ENCODE results near the gene MIF. TPM values are rescaled to one million over a fixed set of nuclear protein-coding genes. Genes with fewer than 3 reads are reported as not detected.
A peak's percentile ranks its signal among the peaks of the same experiment; 100 is the strongest.

Gene MIF
- total RNA-seq, 1 experiment from 2014 or later: 762 TPM

GRCh38 chr22:23884140-23884539 is 10.0 kb upstream of the MIF start:
- BruUV-seq (replicated peaks): no TSS peak
- intact Hi-C loops (cut with micrococcal nuclease; ENCODE audit: unreplicated experiment): no loop called here
- Mint-ChIP-seq H3K27me3 (ENCODE audit: insufficient read depth, unreplicated experiment) (no peaks in the 10 kb centered on the region), H3K4me3 (ENCODE audit: unreplicated experiment) (no peak overlapping the region), H3K36me3 (ENCODE audit: insufficient read depth, unreplicated experiment) (peaks cover 11% of the 10 kb centered on the region), H3K9me3 (ENCODE audit: unreplicated experiment) (no peaks in the 10 kb centered on the region), H3K27ac (ENCODE audit: unreplicated experiment) (no peak overlapping the region), H3K4me1 (ENCODE audit: low read depth, unreplicated experiment) (no peaks in the 10 kb centered on the region)
- ChIA-PET POLR2A (no interaction called here), CTCF (interaction anchor here (2.0 kb wide), 1 partner anchor 10 kb away, joined by 5 read pairs; the partner anchor contains the start of gene MIF)
- H3K36me3 ChIP-seq (ENCODE audit: control insufficient read depth, insufficient read depth, low read length): no peaks in the 10 kb centered on the region
- no peaks in the 10 kb centered on the region for H3K9me3 ChIP-seq
- DNase-seq: no peak
- H3K4me3 ChIP-seq (ENCODE audit: low read depth, low read length): no peak overlapping the region
- no peaks in the 10 kb centered on the region; the same call in 1 of the 2 replicates for H3K4me1 ChIP-seq
- H3K27me3 ChIP-seq (replicated peaks; ENCODE audit: control insufficient read depth, insufficient read depth, low read length): no peaks in the 10 kb centered on the region
- TF ChIP-seq CTCF (IDR thresholded peaks at IDR 0.05; ENCODE audit: insufficient read depth in 1 of 2, low read depth in 1 of 2, low read length in 1 of 2, severe bottlenecking in 1 of 2, unreplicated experiment in 1 of 2): no peak

- intact Hi-C loops (cut with micrococcal nuclease; ENCODE audit: unreplicated experiment): loop anchor here (5.0 kb wide), 1 partner anchor 68 kb away; no protein-coding TSS in a partner anchor
- no peaks in the 10 kb centered on the region for H3K27me3 ChIP-seq (replicated peaks; ENCODE audit: control insufficient read depth, insufficient read depth, low read length)
- Mint-ChIP-seq H3K4me1 (ENCODE audit: low read depth, unreplicated experiment) (peaks cover 13% of the 10 kb centered on the region), H3K27ac (ENCODE audit: unreplicated experiment) (peak overlapping the region; percentile 69), H3K4me3 (ENCODE audit: unreplicated experiment) (no peak overlapping the region), H3K36me3 (ENCODE audit: insufficient read depth, unreplicated experiment) (peaks cover 5% of the 10 kb centered on the region), H3K9me3 (ENCODE audit: unreplicated experiment) (no peaks in the 10 kb centered on the region), H3K27me3 (ENCODE audit: insufficient read depth, unreplicated experiment) (no peaks in the 10 kb centered on the region)
- TF ChIP-seq CTCF (IDR thresholded peaks at IDR 0.05; ENCODE audit: insufficient read depth in 1 of 2, low read depth in 1 of 2, low read length in 1 of 2, severe bottlenecking in 1 of 2, unreplicated experiment in 1 of 2): peak; percentile 32 to 48
- peak in 1 of 2 experiments; percentile 44 for DNase-seq
- no TSS peak for BruUV-seq (replicated peaks)
- H3K4me3 ChIP-seq (ENCODE audit: low read depth, low read length): no peak overlapping the region
- no peaks in the 10 kb centered on the region for H3K9me3 ChIP-seq
- H3K4me1 ChIP-seq: peaks cover 11% of the 10 kb centered on the region
- H3K36me3 ChIP-seq (ENCODE audit: control insufficient read depth, insufficient read depth, low read length): no peaks in the 10 kb centered on the region
- POLR2A ChIA-PET: interaction anchor here (0.5 to 0.8 kb wide), 3 partner anchors 31 to 151 kb away, joined by 3 to 6 read pairs (median 3); partner anchors contain the start of gene SLC2A11
- CTCF ChIA-PET: interaction anchor here (0.6 to 1.4 kb wide), 10 partner anchors 23 to 353 kb away, joined by 3 to 12 read pairs (median 6); partner anchors contain the start of genes SLC2A11 and ZNF70
Observed at GRCh38 chr22:23888615-23889401, 5.4 kb upstream of the MIF start.

- intact Hi-C loops (cut with micrococcal nuclease; ENCODE audit: unreplicated experiment): loop anchor here (5.0 kb wide), 2 partner anchors 32 to 68 kb away; partner anchors contain the start of gene SLC2A11
Observed at GRCh38 chr22:23889620-23890019, 4.6 kb upstream of the MIF start.

More at GRCh38 chr22:23889620-23890019, 4.6 kb upstream of the MIF start:
- ChIA-PET POLR2A (interaction anchor here (0.5 kb wide), 1 partner anchor 153 kb away, joined by 3 read pairs; no protein-coding TSS in a partner anchor), CTCF (interaction anchor here (1.4 kb wide), 1 partner anchor 67 kb away, joined by 7 read pairs; no protein-coding TSS in a partner anchor)
- no peak for DNase-seq
- H3K4me3 Mint-ChIP-seq (ENCODE audit: unreplicated experiment): no peak overlapping the region
- H3K27me3 ChIP-seq (replicated peaks; ENCODE audit: control insufficient read depth, insufficient read depth, low read length): no peaks in the 10 kb centered on the region
- TF ChIP-seq CTCF (IDR thresholded peaks at IDR 0.05; ENCODE audit: insufficient read depth in 1 of 2, low read depth in 1 of 2, low read length in 1 of 2, severe bottlenecking in 1 of 2, unreplicated experiment in 1 of 2): no peak
- peaks cover 13% of the 10 kb centered on the region for H3K4me1 Mint-ChIP-seq (ENCODE audit: low read depth, unreplicated experiment)
- peak overlapping the region; percentile 7 for H3K27ac Mint-ChIP-seq (ENCODE audit: unreplicated experiment)
- H3K9me3 ChIP-seq: no peaks in the 10 kb centered on the region
- no peaks in the 10 kb centered on the region for H3K36me3 ChIP-seq (ENCODE audit: control insufficient read depth, insufficient read depth, low read length)
- peaks cover 13% of the 10 kb centered on the region for H3K36me3 Mint-ChIP-seq (ENCODE audit: insufficient read depth, unreplicated experiment)
- peaks cover 11% of the 10 kb centered on the region for H3K4me1 ChIP-seq
- no TSS peak for BruUV-seq (replicated peaks)
- no peaks in the 10 kb centered on the region for H3K9me3 Mint-ChIP-seq (ENCODE audit: unreplicated experiment)
- no peaks in the 10 kb centered on the region for H3K27me3 Mint-ChIP-seq (ENCODE audit: insufficient read depth, unreplicated experiment)
- H3K4me3 ChIP-seq (ENCODE audit: low read depth, low read length): no peak overlapping the region

Measured in Caco-2 (cell line).